ENCODE data around the gene MACF1.

Gene MACF1

GRCh38 chr1:39391691-39392679 lies 187.5 kb downstream of the MACF1 start:
- H3K4me3 ChIP-seq (ENCODE audit: low read length), result peak overlapping the region; percentile 23
- H3K9me3 ChIP-seq (replicated peaks; ENCODE audit: low read length), result no peaks in the 10 kb centered on the region
- H3K4me1 ChIP-seq (ENCODE audit: control insufficient read depth, insufficient read depth, low read length), result peaks cover 62% of the 10 kb centered on the region
- no peaks in the 10 kb centered on the region for H3K27me3 ChIP-seq (ENCODE audit: control insufficient read depth, insufficient read depth, low read length)
- H3K9ac ChIP-seq (ENCODE audit: low read depth, low read length), result peak overlapping the region; percentile 58
- peaks cover 27% of the 10 kb centered on the region for H3K36me3 ChIP-seq (ENCODE audit: insufficient read depth, low read length)
- peak overlapping the region; percentile 51 for H3K4me2 ChIP-seq (ENCODE audit: low read length)

- H3K4me2 ChIP-seq (ENCODE audit: low read length), result peak overlapping the region; percentile 51
- H3K36me3 ChIP-seq (ENCODE audit: insufficient read depth, low read length), result peaks cover 19% of the 10 kb centered on the region
- H3K9ac ChIP-seq (ENCODE audit: low read depth, low read length), result peak overlapping the region; percentile 58
- H3K27me3 ChIP-seq (ENCODE audit: control insufficient read depth, insufficient read depth, low read length), result no peaks in the 10 kb centered on the region
- peaks cover 62% of the 10 kb centered on the region for H3K4me1 ChIP-seq (ENCODE audit: control insufficient read depth, insufficient read depth, low read length)
- peak overlapping the region; percentile 23 for H3K4me3 ChIP-seq (ENCODE audit: low read length)
- H3K9me3 ChIP-seq (replicated peaks; ENCODE audit: low read length), result no peaks in the 10 kb centered on the region
These were observed 188.5 kb downstream of the MACF1 start for GRCh38 chr1:39392851-39393573.

- Histone ChIP-seq H3K9me3 (replicated peaks; ENCODE audit: low read length) (no peaks in the 10 kb centered on the region), H3K27me3 (ENCODE audit: control insufficient read depth, insufficient read depth, low read length) (no peaks in the 10 kb centered on the region), H3K9ac (ENCODE audit: low read depth, low read length) (no peak overlapping the region), H3K4me2 (ENCODE audit: low read length) (no peak overlapping the region), H3K4me1 (ENCODE audit: control insufficient read depth, insufficient read depth, low read length) (peaks cover 64% of the 10 kb centered on the region), H3K36me3 (ENCODE audit: insufficient read depth, low read length) (peaks cover 13% of the 10 kb centered on the region), H3K4me3 (ENCODE audit: low read length) (no peak overlapping the region)
These were observed 189.2 kb downstream of the MACF1 start for GRCh38 chr1:39393645-39394044.

DNA sequence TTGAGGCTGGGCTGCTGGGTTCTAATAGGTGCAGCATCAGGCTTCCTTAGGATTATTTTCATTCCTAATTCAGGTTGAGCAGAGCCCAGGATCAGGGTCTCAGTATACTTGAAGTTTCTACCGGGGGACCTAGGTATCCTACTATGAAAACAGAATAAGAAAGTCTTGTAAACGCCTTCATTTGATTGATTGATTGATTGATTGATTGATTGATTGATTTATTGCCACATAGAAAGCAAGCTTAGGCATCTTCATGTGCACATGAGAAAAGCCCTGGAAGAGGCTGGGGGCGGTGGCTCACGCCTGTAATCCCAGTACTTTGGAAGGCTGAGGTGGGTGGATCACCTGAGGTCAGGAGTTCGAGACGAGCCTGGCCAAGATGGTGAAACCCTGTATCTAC lies 189.6 kb downstream of the MACF1 start:
- no peaks in the 10 kb centered on the region for H3K27me3 ChIP-seq (ENCODE audit: control insufficient read depth, insufficient read depth, low read length)
- peaks cover 68% of the 10 kb centered on the region for H3K4me1 ChIP-seq (ENCODE audit: control insufficient read depth, insufficient read depth, low read length)
- peaks cover 11% of the 10 kb centered on the region for H3K36me3 ChIP-seq (ENCODE audit: insufficient read depth, low read length)
- H3K4me2 ChIP-seq (ENCODE audit: low read length), result no peak overlapping the region
- H3K4me3 ChIP-seq (ENCODE audit: low read length), result no peak overlapping the region
- no peak overlapping the region for H3K9ac ChIP-seq (ENCODE audit: low read depth, low read length)
- no peaks in the 10 kb centered on the region for H3K9me3 ChIP-seq (replicated peaks; ENCODE audit: low read length)

DNA sequence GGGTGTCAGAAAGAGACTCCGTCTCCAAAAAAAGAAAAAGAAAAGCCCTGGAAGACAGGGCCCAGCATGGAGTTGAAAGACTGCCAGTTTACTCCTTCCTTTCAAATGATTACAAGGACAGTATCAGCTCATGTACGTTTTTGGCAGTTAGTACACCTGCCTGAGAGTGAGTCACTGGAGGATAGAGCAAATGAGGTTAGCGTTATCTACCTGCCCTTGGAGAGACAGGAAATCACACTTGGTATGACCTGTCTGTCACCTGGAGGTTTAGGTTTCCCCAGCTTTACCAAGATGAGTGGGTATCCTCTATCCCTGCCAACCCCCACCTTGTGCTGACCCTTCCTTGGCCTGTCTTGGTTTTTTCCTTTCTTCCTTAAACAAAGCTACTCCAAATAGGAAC lies 190.1 kb downstream of the MACF1 start:
- Histone ChIP-seq H3K27me3 (ENCODE audit: control insufficient read depth, insufficient read depth, low read length) (no peaks in the 10 kb centered on the region), H3K9ac (ENCODE audit: low read depth, low read length) (no peak overlapping the region), H3K36me3 (ENCODE audit: insufficient read depth, low read length) (peaks cover 9% of the 10 kb centered on the region), H3K4me3 (ENCODE audit: low read length) (no peak overlapping the region), H3K4me2 (ENCODE audit: low read length) (no peak overlapping the region), H3K4me1 (ENCODE audit: control insufficient read depth, insufficient read depth, low read length) (peaks cover 73% of the 10 kb centered on the region), H3K9me3 (replicated peaks; ENCODE audit: low read length) (no peaks in the 10 kb centered on the region)

GRCh38 chr1:39395357-39395831 lies 190.9 kb downstream of the MACF1 start:
- Histone ChIP-seq H3K4me1 (ENCODE audit: control insufficient read depth, insufficient read depth, low read length) (peaks cover 78% of the 10 kb centered on the region), H3K9me3 (replicated peaks; ENCODE audit: low read length) (no peaks in the 10 kb centered on the region), H3K4me3 (ENCODE audit: low read length) (peak overlapping the region; percentile 15), H3K9ac (ENCODE audit: low read depth, low read length) (peak overlapping the region; percentile 54), H3K36me3 (ENCODE audit: insufficient read depth, low read length) (peaks cover 1% of the 10 kb centered on the region), H3K4me2 (ENCODE audit: low read length) (peak overlapping the region; percentile 71), H3K27me3 (ENCODE audit: control insufficient read depth, insufficient read depth, low read length) (no peaks in the 10 kb centered on the region)

- Histone ChIP-seq H3K36me3 (ENCODE audit: insufficient read depth, low read length) (no peaks in the 10 kb centered on the region), H3K27me3 (ENCODE audit: control insufficient read depth, insufficient read depth, low read length) (no peaks in the 10 kb centered on the region), H3K9ac (ENCODE audit: low read depth, low read length) (no peak overlapping the region), H3K4me2 (ENCODE audit: low read length) (no peak overlapping the region), H3K4me3 (ENCODE audit: low read length) (no peak overlapping the region), H3K4me1 (ENCODE audit: control insufficient read depth, insufficient read depth, low read length) (peaks cover 72% of the 10 kb centered on the region), H3K9me3 (replicated peaks; ENCODE audit: low read length) (no peaks in the 10 kb centered on the region)
These were observed 192.2 kb downstream of the MACF1 start for GRCh38 chr1:39396671-39397070.

DNA sequence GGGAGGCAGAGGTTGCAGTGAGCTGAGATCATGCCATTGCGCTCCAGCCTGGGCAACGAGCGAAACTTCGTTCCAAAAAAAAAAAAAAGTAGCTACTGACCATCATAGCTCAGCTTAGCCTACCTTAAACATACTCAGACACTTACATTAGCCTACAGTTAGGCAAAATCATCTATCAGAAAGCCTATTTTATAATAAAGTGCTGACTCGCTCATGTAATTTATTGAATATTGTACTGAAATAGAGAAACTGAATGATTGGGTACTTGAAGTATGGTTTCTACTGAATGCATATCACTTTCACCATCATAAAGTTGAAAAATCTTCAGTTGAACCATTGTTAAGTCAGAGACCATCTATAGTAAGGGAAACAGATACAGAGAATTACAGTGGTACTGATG lies 193.0 kb downstream of the MACF1 start:
- Histone ChIP-seq H3K9me3 (replicated peaks; ENCODE audit: low read length) (no peaks in the 10 kb centered on the region), H3K4me3 (ENCODE audit: low read length) (peak overlapping the region; percentile 19), H3K9ac (ENCODE audit: low read depth, low read length) (peak overlapping the region; percentile 66), H3K36me3 (ENCODE audit: insufficient read depth, low read length) (no peaks in the 10 kb centered on the region), H3K4me1 (ENCODE audit: control insufficient read depth, insufficient read depth, low read length) (peaks cover 64% of the 10 kb centered on the region), H3K27me3 (ENCODE audit: control insufficient read depth, insufficient read depth, low read length) (no peaks in the 10 kb centered on the region), H3K4me2 (ENCODE audit: low read length) (peak overlapping the region; percentile 70)

- Histone ChIP-seq H3K4me3 (ENCODE audit: low read length) (peak overlapping the region; percentile 21), H3K4me1 (ENCODE audit: control insufficient read depth, insufficient read depth, low read length) (peaks cover 55% of the 10 kb centered on the region), H3K27me3 (ENCODE audit: control insufficient read depth, insufficient read depth, low read length) (no peaks in the 10 kb centered on the region), H3K36me3 (ENCODE audit: insufficient read depth, low read length) (no peaks in the 10 kb centered on the region), H3K4me2 (ENCODE audit: low read length) (peak overlapping the region; percentile 71), H3K9ac (ENCODE audit: low read depth, low read length) (peak overlapping the region; percentile 81), H3K9me3 (replicated peaks; ENCODE audit: low read length) (no peaks in the 10 kb centered on the region)
These were observed 194.0 kb downstream of the MACF1 start for GRCh38 chr1:39398278-39399021.

GRCh38 chr1:39401106-39401505 lies 196.6 kb downstream of the MACF1 start:
- H3K4me3 ChIP-seq (ENCODE audit: low read length), result no peak overlapping the region
- peaks cover 49% of the 10 kb centered on the region for H3K4me1 ChIP-seq (ENCODE audit: control insufficient read depth, insufficient read depth, low read length)
- no peaks in the 10 kb centered on the region for H3K36me3 ChIP-seq (ENCODE audit: insufficient read depth, low read length)
- H3K9me3 ChIP-seq (replicated peaks; ENCODE audit: low read length), result no peaks in the 10 kb centered on the region
- H3K9ac ChIP-seq (ENCODE audit: low read depth, low read length), result no peak overlapping the region
- no peak overlapping the region for H3K4me2 ChIP-seq (ENCODE audit: low read length)
- H3K27me3 ChIP-seq (ENCODE audit: control insufficient read depth, insufficient read depth, low read length), result no peaks in the 10 kb centered on the region

DNA sequence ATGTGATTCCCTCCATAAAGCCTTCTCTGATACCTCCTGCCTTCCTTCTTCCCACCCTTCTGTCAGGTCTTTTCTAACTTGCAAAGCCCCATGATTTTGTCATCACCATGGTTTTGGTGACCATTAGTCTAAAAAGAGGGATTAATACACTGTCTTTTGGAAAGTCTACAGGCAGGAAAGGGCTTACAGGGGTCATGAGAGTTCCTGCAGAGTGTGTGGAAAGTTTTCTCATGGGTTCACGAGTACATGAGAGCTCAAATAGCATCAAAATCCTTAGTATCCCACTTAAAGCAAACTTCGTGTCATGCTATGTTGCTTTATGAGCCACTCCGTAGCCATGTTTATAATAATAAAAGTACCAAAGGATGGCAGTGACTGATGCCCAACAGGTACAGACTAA lies 200.4 kb downstream of the MACF1 start:
- no peak overlapping the region for H3K4me2 ChIP-seq (ENCODE audit: low read length)
- no peaks in the 10 kb centered on the region for H3K27me3 ChIP-seq (ENCODE audit: control insufficient read depth, insufficient read depth, low read length)
- H3K36me3 ChIP-seq (ENCODE audit: insufficient read depth, low read length), result no peaks in the 10 kb centered on the region

More for the DNA sequence above, 200.4 kb downstream of the MACF1 start:
- Histone ChIP-seq H3K9ac (ENCODE audit: low read depth, low read length) (no peak overlapping the region), H3K4me3 (ENCODE audit: low read length) (no peak overlapping the region), H3K4me1 (ENCODE audit: control insufficient read depth, insufficient read depth, low read length) (peaks cover 39% of the 10 kb centered on the region), H3K9me3 (replicated peaks; ENCODE audit: low read length) (no peaks in the 10 kb centered on the region)

Measured in skeletal muscle satellite cell (primary cell).